Measurements from ENCODE around the gene MARCHF2.
A peak's percentile ranks its signal among the peaks of the same experiment; 100 is the strongest.
"Not testable (repeated sequence)": the region's sequence is repeated elsewhere in the genome, so short reads cannot be mapped to it uniquely, and the experiment has no call there.

Gene MARCHF2

DNA sequence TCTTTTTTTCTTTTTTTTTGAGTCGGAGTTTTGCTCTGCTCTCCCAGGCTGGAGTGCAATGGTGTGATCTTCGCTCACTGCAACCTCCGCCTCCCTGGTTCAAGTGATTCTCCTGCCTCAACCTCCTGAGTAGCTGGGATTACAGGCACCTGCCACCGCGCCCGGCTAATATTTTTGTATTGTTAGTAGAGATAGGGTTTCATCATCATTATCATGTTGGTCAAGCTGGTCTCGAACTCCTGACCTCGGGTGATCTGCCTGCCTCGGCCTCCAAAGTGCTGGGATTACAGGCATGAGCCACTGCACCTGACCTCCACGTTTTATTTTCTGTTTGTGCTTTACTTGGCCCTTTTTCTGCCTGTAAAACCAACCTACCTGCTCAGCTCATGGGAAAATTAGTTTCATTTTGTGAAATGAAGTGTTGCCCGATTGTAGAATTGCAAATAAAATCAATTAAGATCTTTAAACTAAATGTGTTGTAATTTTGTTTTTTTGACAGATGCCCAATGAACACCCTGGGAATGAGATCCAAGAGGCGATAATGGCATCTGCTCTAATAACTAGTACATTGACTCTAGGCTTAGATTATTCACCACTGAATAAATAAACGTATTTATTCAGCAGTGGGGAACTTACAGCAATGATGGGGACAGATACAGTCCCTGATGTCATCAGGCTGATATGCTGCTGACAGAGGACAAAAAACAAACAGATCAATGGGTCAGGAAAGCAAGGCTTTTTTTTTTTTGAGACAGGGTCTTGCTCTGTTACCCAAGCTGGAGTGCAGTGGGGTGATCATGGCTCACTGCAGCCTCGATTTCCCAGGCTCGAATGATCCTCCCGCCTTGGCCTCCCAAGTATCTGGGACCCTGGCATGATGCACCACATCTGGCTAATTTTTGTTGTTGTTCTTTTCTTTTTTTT lies 25.2 kb upstream of the MARCHF2 start:
- DNase-seq = no peak

DNA sequence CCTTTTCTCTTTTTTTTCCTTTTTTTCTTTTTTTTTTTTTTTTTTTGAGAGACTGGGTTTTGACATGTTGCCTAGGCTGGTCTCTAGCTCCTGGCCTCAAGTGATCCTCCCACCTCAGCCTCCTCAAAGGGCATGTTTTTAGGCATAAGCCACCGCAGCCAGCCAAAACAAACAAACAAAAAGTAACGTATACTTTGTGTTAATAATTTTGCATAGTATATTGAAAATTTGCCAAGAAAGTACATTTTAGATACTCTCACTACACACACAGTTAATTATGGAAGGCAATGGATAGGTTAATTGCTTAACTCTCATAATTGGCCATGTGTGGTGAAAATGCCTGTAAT lies 24.5 kb upstream of the MARCHF2 start:
- DNase-seq = no peak

DNA sequence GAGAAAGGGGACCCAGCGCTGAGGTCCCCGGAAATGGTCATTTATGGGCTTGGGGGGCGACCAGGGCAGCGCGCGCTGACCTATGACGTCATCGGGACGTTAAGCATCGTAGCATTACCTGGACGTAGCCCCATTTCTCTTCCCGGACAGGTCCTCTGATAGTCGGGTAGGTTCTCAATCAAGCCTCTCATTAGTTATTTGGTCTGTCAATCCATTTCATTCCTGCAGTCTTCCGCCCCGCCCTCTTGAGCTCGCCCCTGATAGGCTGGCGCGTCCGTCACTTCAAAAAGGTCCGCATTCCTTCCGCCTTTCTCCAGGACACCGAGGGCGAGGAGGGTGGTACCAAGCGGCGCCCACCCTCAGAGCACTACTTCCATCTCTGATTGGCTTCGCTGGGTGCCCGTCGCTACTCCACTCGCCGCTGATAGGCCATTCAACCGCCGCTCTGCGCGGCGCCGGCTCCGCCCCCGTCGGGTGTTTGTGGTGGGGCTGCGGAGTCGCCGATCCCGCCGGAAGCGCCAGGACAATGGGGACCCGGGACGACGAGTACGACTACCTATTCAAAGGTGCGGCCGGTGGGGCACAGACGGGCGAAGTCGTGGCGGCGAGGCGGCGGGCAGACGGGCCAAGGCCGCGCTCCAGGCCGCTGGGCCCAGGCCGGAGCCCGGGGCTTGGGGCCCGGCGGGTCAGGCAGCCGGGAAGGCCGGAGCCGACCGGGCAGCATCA lies 23.1 kb upstream of the MARCHF2 start, which contains the start of gene RAB11B:
RAB11B (plus strand) TSS at position 470 of the 726 bp plus-strand sequence; CDS start at position 527, 57 bp downstream.
- DNase-seq = peak; percentile 97 to 98

DNA sequence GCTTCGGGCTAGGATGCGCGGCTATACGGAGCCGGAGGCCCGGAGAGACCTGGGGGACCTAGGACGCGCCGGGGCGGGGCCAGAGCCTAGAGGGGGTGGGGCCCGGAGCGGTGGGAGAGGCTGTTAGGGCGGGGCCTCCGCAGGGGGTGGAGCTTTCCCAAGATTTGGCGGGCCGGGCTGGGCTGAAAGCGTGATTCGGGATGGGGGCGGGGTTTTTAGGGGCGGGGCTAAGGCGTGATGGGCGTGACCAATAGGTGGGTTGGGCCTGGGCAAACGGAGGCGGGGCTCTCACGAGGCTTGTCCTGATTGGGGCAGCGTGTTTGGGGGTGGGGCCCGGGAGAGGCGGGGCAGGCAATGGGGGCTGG lies 22.5 kb upstream of the MARCHF2 start:
- peak; percentile 90 to 93 for DNase-seq

DNA sequence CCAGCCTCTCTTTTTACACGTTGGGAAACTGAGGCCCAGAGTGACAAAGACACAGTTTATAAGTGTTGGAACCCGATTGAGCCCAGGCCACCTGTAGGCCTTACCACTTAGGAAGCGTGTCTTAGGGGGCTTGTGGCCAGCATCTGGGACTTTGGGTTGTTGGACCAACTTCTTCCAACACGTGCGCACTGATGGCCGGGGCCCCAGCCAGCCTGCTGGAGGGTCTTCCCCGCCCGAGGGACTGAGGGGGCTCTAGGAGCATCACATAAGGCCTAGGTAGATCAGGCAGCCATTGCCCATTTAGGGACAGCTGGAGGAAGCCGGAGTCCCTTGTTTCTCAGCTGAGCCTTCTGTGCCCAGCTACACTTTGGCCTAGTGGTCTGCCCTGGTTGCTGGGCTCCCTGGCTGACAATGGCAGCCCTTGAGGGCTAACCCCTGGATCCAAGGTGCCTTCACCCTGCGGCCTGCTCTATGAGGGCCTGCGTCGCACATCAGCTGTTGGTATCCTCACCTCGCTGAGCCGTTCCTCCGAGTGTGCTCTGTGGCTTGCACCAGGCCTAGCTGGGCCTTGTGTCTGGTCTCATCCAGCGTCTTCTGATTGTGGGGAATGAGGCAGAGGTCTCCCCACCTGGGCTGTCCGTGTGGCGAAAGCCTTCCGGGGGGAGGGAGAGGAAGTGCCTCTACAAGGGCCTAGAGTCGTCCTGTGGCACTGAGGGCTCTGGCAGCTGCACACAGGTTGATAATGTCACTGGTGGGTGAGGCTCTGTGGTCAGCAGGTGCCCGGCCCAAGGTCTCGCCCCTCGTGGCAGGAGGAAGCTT lies 21.7 kb upstream of the MARCHF2 start:
- no peak for DNase-seq

DNA sequence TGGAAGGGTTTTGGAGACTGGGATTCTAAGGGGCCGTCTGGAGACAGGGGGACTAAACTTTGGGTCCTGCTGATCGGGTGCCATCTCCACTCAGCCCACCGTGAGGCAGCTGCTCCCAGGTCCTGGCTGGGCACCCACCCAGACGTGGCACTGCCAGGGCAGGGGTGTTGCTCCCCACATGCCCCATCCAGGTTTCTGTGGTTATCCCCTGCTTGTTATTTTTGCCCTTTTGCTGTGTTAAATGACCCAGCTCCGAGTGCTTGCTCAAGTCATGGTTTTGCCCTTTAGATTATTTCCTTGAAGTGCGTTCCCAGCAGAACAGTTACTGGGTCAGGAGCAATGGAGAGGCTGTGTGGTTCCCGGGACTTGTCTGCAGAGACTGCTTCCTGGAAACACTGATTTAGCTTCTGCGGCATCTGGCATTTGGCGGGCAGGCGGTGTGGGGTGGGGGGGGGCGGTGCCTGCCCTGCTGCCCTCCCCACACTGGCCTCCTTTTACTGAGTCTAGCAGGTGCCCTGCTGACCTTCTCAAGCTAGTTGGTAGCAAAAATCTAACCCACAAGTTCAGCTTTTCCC lies 21.0 kb upstream of the MARCHF2 start:
- no peak for DNase-seq

DNA sequence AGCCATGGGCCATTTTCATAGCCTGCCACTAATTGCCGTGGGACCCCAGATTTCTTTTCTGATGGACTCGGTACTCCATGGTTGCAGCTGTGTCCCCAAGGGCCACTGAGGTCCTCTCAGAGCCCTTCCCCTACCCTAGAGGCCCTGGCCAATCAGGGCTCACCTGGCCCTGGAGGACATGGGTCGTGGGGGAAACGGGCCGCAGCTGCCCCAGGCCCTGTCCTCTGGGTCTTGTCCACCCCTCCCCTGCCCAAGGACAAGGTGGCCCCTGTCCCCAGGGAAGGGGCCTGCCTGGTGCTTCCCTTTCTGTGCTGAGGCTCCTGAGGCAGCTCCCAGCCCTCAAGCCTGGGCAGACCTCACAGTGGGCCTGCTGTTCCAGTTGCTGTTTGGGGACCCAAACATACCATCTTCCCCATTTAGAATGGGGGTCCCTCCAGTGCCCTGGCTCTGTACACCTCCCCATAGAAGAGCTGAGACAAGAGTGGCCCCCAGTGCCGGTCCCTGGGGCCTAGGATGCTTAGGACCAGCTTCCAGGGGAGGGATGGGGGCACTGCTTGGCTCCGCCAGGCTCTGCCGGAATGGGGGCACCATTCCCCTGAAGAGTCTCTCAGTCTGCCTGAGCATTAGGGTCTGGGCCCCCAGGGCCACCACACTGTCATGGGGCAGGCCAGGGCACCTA lies 19.8 kb upstream of the MARCHF2 start:
- DNase-seq = no peak

DNA sequence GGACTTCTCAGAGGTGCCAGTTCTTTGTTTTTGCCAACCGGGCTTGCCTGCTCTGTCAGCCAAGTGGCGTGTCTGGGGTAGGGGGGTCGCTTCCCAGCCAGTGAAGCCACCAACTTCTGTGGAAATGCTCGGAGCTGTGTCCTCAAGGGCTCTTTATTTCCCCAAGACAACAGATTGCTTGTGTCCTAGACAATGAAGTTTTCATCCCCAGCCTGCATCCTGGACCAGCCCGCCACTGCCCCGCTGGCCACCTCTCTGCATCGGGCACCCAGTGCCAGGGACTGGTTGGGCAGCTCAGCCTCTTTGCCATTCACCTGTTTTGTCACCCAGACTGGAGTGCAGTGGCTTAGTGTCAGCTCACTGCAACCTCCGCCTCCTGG lies 19.2 kb upstream of the MARCHF2 start:
- DNase-seq = no peak

DNA sequence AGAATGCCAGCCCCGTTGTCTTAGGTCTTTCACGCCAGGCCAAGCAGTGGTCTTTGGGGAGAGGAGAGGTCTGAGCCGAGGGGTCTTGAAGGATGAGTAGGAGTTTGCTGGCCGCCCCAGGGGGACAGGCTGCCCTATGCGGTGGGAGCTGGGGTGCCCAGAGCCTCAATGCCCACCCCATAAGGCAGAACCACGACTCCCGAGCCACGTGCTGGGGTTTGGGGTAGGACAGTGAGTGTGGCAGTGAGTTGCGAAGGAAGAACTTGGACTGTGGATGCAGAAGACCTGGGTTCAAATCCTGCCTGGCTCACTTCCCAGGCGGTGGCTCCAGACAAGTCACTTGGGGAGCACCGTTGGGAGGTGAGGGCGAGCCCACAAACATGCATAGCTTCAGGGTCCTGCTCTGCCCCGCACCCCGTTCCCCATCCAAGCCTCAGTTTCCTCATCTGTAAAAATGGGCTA lies 17.5 kb upstream of the MARCHF2 start:
- no peak for DNase-seq

DNA sequence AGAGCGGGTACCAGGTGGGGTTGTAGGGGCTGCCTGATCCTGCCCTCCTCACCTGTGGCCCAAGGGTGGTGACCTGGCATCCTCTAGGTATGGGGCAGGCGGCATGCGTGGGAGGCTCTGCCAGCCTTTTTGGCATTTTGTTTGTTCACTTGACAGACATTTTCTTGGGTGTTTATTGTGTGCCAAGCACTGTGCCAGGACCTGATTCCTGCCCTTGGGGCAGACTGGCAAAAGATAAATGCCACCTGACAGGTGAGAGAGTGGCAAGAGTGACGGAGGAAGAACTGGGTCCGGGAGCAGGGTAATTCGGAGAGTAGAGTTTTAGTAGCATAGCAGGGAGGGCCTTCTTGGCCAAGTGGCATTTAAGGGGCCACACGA lies 16.9 kb upstream of the MARCHF2 start:
- DNase-seq = no peak

DNA sequence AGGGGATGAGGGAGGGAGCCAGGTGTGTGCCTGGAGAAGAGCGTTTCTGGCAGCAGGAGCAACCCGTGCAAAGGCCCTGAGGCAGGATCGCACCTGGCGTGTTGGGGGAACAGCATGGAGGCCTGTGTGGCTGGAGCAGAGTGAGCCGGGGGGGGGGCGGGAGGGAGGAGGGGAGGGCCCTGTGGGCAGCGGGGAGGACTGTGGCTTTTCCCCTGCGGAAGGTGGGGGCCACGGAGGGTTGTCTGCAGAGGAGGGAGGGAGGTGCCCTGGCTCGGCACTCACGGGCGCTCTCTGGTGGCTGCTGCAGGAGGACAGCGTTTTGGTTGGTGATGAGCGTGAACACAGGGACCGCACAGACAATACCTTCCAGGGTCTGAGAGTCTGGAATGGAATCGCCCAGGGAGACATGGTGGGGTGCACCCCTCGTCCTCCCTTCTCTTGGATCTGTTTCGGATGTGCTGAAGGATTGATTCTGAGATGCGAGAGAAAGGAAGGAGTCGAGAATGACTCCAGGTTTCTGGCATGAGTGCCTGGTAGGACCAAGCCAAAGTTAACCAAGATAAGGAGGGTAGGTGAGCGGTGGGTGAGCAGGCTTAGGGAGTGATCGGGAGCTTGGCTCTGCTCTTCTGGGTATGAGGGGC lies 16.4 kb upstream of the MARCHF2 start:
- peak; percentile 63 to 65 for DNase-seq

DNA sequence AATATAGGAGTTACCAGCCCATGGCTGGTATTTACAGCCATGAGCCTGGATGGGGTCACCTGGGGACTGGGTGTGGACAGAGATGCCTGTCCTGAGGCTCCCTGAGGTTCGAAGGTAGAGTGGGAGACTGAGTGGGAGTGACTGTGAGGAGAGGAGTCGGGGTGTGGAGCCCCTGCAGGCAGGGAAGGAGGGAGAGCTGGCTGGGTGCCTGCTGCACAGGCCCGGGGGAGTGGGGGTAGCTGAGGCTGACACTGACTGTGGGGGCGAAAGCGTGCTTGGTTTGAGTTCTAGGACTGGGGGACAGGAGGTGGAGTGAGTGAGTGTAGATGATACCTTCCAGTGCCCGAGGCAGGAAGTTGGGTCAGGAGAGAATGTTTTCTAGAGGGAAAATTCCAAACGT lies 15.8 kb upstream of the MARCHF2 start:
- no peak for DNase-seq

DNA sequence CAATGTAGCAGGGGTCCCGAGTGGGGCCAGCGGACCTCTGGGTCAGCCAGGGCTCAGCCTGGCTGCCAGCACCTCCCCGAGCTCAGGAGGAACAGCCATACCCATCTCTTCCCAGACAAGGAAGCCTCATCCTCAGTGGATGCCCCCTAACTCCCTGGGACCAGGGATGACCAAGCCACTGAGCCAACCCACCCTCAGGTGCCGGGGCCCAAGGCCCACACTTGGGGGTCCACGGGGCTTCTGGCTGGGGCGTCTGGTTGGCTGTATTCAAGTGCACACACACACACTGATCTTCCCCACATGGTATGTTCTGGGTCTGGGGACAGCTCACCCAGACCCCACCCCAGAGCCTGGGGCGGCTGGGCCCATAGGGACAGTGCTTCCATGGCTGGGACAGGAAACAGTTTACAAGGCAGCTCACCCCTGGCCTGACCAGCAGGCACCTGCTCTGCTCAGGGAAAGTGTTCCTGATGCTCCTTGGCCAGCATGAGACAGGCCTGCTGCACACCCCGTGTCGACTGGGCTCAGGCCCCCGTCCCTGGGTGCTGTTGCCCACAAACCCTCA lies 15.3 kb upstream of the MARCHF2 start:
- DNase-seq = no peak

DNA sequence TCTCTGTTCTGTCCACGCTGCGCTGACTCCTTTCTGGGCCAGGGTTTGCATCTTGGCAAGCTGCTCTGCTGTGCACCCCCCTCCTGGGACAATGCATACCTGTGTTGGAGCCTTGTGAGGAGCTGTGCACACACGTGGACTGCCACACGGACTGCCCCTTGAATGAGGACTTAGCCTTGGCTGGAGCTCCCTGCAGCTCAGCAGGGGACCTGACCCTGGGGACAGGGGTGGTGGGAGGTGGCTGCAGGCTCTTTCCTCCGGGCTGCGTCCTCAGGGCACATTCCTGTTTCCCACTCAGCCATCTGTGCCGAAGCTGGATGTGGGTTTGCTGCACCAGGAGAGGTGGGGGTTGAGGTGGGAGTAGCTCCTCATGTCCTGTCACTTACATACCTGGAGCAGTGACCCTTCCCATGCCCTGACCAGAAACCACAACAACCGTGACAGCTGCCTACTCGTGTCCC lies 14.8 kb upstream of the MARCHF2 start:
- no peak for DNase-seq

DNA sequence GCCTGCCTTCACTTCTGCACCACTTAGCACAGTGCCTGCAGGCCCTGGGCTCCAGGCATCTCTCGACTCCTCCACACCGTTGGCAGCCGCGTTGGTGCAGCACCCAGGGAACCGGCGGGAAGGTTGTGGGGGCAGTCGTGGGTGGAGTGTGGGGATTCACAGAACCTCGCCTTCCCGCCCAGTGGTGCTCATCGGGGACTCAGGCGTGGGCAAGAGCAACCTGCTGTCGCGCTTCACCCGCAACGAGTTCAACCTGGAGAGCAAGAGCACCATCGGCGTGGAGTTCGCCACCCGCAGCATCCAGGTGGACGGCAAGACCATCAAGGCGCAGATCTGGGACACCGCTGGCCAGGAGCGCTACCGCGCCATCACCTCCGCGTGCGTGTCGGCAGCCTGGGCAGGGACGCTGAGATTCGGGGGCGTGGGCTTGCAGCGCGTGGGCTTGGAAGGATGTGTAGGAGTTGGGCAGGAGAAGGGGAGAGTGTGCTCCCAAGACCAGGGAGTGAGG lies 13.4 kb upstream of the MARCHF2 start:
- no peak for DNase-seq

DNA sequence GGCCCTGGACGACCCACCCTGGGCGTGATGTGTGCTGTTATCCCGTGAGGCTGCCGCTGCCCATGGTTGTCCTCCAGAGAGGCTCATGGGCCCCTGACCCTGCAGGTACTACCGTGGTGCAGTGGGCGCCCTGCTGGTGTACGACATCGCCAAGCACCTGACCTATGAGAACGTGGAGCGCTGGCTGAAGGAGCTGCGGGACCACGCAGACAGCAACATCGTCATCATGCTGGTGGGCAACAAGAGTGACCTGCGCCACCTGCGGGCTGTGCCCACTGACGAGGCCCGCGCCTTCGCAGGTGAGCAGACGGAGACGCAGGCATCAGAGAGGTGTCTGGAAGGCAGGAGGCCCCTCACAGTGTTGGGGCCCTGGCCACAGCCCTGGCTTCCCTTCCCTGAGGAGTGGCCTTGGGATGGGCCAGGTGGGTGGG lies 11.1 kb upstream of the MARCHF2 start:
- no peak for DNase-seq

DNA sequence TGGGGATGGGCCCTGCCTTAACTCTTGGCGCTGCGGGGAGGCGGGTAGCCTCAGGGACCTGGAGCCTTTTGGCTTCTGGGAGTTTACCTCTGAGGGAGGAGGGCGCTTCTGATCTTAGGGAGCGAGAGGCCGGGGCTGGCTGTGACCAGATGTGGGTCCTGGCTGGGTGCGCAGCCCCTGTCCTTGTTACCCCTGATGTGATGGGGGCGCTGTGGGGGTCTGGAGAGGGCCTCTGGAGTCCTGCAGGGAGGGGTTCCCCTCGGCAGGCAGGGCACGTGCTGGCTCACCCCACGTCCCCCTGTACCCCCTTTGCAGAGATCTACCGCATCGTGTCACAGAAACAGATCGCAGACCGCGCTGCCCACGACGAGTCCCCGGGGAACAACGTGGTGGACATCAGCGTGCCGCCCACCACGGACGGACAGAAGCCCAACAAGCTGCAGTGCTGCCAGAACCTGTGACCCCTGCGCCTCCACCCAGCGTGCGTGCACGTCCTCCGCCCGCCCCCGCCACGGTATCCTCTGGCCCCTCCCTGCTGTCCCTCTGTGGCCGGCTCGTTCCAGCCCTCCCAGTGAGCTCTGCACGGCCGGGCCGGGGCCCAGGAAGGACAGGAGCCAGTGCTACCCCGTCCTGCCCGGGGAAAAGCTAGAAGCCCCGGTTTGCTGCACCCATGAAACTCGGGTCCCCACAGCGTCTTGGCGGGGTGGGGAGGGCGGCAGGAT lies 9.8 kb upstream of the MARCHF2 start:
- DNase-seq = no peak

DNA sequence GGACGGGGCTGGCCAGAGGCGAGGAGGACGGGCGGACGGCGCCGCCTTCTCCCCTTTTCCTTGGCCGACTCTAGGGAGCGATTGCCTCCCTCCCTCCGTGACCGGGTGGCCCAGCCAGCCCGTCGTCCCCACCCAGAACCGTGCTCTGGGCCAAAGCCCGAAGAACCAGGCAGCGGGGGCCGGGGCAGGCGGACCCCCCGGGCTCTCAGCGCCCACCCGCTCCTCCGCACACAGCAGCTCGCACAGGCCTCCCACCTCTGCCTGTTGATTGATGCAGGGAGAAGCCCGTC lies 9.3 kb upstream of the MARCHF2 start:
- DNase-seq = no peak

DNA sequence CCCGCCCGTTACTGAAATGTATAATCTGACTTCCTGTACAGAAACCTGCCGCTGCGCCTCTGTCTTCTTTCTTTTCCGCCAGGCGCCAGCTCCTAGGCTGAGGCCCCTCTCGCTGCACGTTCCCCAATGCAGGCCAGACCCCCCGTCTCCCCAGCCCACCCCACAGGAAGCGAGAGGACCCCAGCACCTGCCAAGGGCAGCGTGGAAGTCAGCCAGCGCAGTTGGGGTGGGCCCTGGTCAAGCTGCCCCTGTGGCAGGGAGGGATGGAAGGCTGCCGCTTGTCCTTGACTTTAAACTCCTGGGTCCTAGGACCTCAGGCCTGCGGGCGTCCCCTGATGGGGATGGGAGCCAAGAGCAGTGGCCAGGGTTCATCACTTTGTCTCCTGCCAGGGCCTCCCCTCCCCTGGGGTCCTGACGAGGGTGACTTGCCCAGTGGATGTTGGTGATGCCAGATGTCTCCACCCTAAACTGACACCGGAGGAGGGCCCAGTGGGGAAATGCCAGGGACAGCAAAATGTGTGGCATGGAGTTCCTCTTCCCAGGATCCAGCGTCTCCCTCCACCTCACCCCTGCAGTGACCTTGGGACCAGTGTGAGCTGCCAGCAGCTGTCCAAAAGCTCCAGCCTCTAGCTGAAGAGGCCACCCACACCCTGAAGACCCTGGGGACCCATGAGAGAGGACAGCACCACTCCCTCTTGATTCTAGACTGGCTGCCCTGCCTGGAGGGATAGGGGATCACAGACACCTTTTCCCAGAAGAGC lies 8.5 kb upstream of the MARCHF2 start:
- no peak for DNase-seq

DNA sequence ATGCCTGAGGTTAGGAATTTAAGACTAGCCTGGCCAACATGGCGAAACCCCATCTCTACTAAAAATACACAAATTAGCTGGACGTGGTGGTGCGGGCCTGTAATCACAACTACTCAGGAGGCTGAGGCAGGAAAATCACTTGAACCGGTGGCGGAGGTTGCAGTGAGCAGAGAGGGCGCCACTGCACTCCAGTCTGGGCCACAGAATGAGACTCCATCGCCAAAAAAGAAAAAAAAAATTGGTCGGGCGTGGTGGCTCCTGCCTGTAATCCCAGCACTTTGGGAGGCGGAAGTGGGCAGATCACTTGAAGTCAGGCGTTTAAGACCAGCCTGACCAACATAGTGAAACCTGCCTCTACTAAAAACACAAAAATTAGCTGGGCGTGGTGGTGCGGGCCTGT lies 2.4 kb upstream of the MARCHF2 start:
- not testable (repeated sequence) for DNase-seq

All from activated CD4-positive, alpha-beta T cell treated with anti-CD3 and anti-CD28 coated beads, Interleukin-2, amount 50 U/mL, for 4 hours (primary cell).